Esophagus squamous epithelium (tissue), 5 donors: ENCODE measurements around the gene SETD4. TPM values are rescaled to one million over a fixed set of nuclear protein-coding genes. Genes with fewer than 3 reads are reported as not detected.

Source experiments
- DNase-seq: peaks from one replicate; lab custom pipeline; 2025; lab: John Stamatoyannopoulos, UW
- H3K27ac ChIP-seq, 4 donors: fragments of 200-600 bp; sonication (generic); one replicate each; pipeline ENCODE4 v1.5.1; 2016 to 2019; ENCODE audit warnings: mild to moderate bottlenecking in 1 of 4
- H3K27me3 ChIP-seq, 4 donors: fragments of 200-600 bp; sonication (generic); 1 replicate in 3 of 4; 2 replicates in 1 of 4; pipeline versions ENCODE4 v1.5.1 to v1.6.0; 2017 to 2021; ENCODE audit warnings: antibody characterized with exemption in 1 of 4
- H3K36me3 ChIP-seq, 3 donors: fragments of 200-600 bp; sonication (generic); one replicate each; pipeline ENCODE4 v1.5.1; 2016 to 2019
- H3K4me1 ChIP-seq, 3 donors: fragments of 200-600 bp; sonication (generic); one replicate each; pipeline ENCODE4 v1.5.1; 2017 to 2019
- H3K4me3 ChIP-seq, 4 donors: fragments of 200-600 bp; sonication (generic); 1 replicate in 3 of 4; 2 replicates in 1 of 4; pipeline ENCODE4 v1.5.1; 2016 to 2019; ENCODE audit warnings: mild to moderate bottlenecking in 2 of 4, moderate library complexity in 1 of 4
- H3K9me3 ChIP-seq, 3 donors: fragments of 200-600 bp; sonication (generic); one replicate each; pipeline ENCODE4 v1.5.1; 2016 to 2019
- POLR2A ChIP-seq, 4 donors: fragments of 450-650 bp; IDR thresholded peaks; one replicate each; pipeline ENCODE4 v1.6.1; 2017; ENCODE audit warnings: antibody characterized with exemption in 4 of 4, mild to moderate bottlenecking in 4 of 4, moderate library complexity in 3 of 4
- WGBS, 2 donors: methylation state at CpG; one replicate each; pipeline ENCODE4 v1.1.5; 2018; 5-methylcytosine and 5-hydroxymethylcytosine counted together
- intact Hi-C: fragments of 100-400 bp; cut with DNase I; formaldehyde crosslinking; loops from one replicate; pipeline ENCODE4 v1.15.0; 2022
- total RNA-seq, 4 donors: library from RNA; depleted of rRNA; stranded (reverse); fragments of >200 nt; gene quantifications; one replicate each; pipeline ENCODE4 v1.1.0, GENCODE V29; 2016
- TF ChIP-seq, protein P1 (sequence below), 6 experiments: fragments of 450-650 bp in 4 of 6; fragments of 200-600 bp in 2 of 6; sonication (generic) in 2 of 6; IDR thresholded peaks; one replicate each; pipeline ENCODE4 v1.5.1; 2016 to 2019; ENCODE audit warnings: antibody characterized with exemption in 6 of 6, mild to moderate bottlenecking in 4 of 6, moderate library complexity in 4 of 6
- donor health status: DM: yes; HTN: yes; CAD: no.

The SETD4 gene
- total RNA-seq, 4 donors from 2014 or later, result 9.9 to 30.1 (median 14.6) TPM

DNA sequence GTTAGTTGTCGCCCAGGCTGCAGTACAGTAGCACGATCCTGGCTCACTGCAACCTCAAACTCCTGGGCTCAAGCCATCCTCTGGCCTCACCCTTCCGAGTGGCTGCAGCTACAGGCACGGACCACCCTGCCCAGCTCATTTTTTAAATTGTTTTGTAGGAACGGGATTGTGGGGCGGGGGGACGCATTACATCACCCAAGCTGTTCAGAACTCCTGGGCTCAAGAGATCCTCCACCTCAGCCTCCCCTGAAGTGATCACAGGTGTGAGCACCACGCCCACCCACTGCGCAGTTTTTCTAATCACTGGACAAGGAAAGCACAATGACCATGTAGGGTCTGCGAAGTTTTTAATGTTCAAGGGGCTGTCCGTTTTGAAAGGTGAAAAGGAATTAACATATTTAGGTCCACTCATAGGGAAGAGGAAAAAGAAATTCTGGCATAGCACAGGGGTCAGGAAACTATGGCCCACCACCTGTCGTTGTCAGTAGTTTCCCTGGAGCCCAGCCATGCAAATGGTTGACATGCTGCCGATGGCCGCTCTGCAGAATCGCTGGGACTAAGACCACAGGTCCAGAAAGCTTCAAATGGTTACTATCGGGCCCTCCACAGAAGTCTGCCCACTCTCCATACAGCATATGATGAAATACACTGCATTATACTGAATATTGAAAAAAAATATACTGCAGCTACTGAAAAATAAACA, 26.0 kb downstream of the SETD4 start:
- H3K27me3 ChIP-seq, result no peaks in the 10 kb centered on the region
- no peak for DNase-seq
- intact Hi-C loops, result no loop called here
- TF ChIP-seq POLR2A (IDR thresholded peaks at IDR 0.05), result no peak
- TF ChIP-seq, protein P1, sequence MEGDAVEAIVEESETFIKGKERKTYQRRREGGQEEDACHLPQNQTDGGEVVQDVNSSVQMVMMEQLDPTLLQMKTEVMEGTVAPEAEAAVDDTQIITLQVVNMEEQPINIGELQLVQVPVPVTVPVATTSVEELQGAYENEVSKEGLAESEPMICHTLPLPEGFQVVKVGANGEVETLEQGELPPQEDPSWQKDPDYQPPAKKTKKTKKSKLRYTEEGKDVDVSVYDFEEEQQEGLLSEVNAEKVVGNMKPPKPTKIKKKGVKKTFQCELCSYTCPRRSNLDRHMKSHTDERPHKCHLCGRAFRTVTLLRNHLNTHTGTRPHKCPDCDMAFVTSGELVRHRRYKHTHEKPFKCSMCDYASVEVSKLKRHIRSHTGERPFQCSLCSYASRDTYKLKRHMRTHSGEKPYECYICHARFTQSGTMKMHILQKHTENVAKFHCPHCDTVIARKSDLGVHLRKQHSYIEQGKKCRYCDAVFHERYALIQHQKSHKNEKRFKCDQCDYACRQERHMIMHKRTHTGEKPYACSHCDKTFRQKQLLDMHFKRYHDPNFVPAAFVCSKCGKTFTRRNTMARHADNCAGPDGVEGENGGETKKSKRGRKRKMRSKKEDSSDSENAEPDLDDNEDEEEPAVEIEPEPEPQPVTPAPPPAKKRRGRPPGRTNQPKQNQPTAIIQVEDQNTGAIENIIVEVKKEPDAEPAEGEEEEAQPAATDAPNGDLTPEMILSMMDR (IDR thresholded peaks at IDR 0.05), result no peak
- H3K9me3 ChIP-seq, result no peaks in the 10 kb centered on the region
- H3K36me3 ChIP-seq, result peaks cover 0 to 62% (median 17%) of the 10 kb centered on the region in 3 donors
- WGBS, 2 donors, result 77 to 84% methylated on average over 13 to 16 of the region's 16 CpGs
- H3K4me1 ChIP-seq, result peaks cover 0 to 18% (median 7%) of the 10 kb centered on the region in 3 donors
- no peak overlapping the region for H3K27ac ChIP-seq
- H3K4me3 ChIP-seq, result no peak overlapping the region

DNA sequence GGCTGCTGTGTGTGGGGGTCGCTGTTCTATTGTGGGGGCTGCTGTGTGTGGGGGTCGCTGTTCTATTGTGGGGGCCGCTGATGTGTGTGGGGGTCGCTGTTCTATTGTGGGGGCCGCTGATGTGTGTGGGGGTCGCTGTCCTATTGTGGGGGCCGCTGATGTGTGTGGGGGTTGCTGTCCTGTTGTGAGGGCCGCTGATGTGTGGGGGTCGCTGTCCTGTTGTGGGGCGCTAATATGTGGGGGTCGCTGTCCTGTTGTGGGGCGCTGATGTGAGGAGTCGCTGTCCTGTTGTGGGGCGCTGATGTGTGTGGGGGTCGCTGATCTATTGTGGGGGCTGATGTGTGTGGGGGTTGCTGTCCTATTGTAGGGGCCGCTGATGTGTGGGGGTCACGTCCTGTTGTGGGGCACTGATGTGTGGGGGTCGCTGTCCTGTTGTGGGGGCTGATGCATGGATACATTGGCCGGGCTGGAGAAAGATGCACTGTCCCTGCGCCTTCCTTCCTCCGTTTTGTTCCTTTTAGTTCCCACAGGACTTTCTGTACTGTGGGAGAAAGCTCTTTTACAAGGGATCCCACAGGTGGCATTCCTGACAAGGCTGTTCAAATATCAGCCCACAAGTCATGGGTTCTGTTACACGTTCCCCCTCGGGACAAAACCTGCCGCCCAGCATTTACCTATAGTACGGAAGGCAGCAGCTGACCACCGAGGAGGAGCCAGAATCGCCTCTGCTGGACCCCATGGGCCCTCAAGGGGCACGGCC, 27.5 kb downstream of the SETD4 start:
- intact Hi-C loops, result no loop called here
- H3K36me3 ChIP-seq, result peaks cover 0 to 47% (median 17%) of the 10 kb centered on the region in 3 donors
- no peaks in the 10 kb centered on the region for H3K9me3 ChIP-seq
- H3K27me3 ChIP-seq, result no peaks in the 10 kb centered on the region
- DNase-seq, result no peak
- H3K27ac ChIP-seq, result no peak overlapping the region
- no peak overlapping the region for H3K4me3 ChIP-seq
- peaks cover 0 to 12% (median 0%) of the 10 kb centered on the region in 3 donors for H3K4me1 ChIP-seq
- 84 to 93% methylated on average over 10 to 12 of the region's 28 CpGs for WGBS, 2 donors
- TF ChIP-seq, protein P1 (IDR thresholded peaks at IDR 0.05), result no peak
- no peak for TF ChIP-seq POLR2A (IDR thresholded peaks at IDR 0.05)

- Histone ChIP-seq H3K36me3 (peaks cover 0 to 25% (median 15%) of the 10 kb centered on the region in 3 donors), H3K4me3 (no peak overlapping the region), H3K27ac (no peak overlapping the region), H3K9me3 (no peaks in the 10 kb centered on the region), H3K27me3 (no peaks in the 10 kb centered on the region), H3K4me1 (peaks cover 0 to 9% (median 0%) of the 10 kb centered on the region in 3 donors)
- no peak for DNase-seq
- TF ChIP-seq, protein P1 (IDR thresholded peaks at IDR 0.05), result no peak
- TF ChIP-seq POLR2A (IDR thresholded peaks at IDR 0.05), result no peak
- intact Hi-C loops, result no loop called here
- WGBS, 2 donors, result 60 to 70% methylated on average over 16 of the region's 16 CpGs
Observed at GRCh38 chr21:36030581-36031189, 29.6 kb downstream of the SETD4 start.

- intact Hi-C loops, result no loop called here
- whole genome bisulfite sequencing, 2 donors, result 88 to 92% methylated on average over 8 of the region's 8 CpGs
- peaks cover 0 to 9% (median 0%) of the 10 kb centered on the region in 3 donors for H3K4me1 ChIP-seq
Observed at GRCh38 chr21:36029309-36029708, 31.0 kb downstream of the SETD4 start.

More at GRCh38 chr21:36029309-36029708, 31.0 kb downstream of the SETD4 start:
- no peak overlapping the region for H3K4me3 ChIP-seq
- H3K27ac ChIP-seq, result no peak overlapping the region
- H3K27me3 ChIP-seq, result no peaks in the 10 kb centered on the region
- peaks cover 0 to 12% (median under 1%) of the 10 kb centered on the region in 3 donors for H3K36me3 ChIP-seq
- TF ChIP-seq, protein P1 (IDR thresholded peaks at IDR 0.05), result no peak
- no peak for TF ChIP-seq POLR2A (IDR thresholded peaks at IDR 0.05)
- no peak for DNase-seq
- no peaks in the 10 kb centered on the region for H3K9me3 ChIP-seq
